ENCODE data around the gene CACNA1C.

CACNA1C gene

GRCh38 chr12:2027351-2027750, 25.4 kb upstream of the CACNA1C start:
- no peak for DNase-seq
- no peak for TF ChIP-seq CTCF (IDR thresholded peaks at IDR 0.05; ENCODE audit: low read depth, low read length)
- peak overlapping the region; percentile 21; the same call in 1 of the 2 replicates for H3K4me3 ChIP-seq (ENCODE audit: low read depth, low read length)

GRCh38 chr12:2029851-2030250, 22.9 kb upstream of the CACNA1C start:
- TF ChIP-seq CTCF (IDR thresholded peaks at IDR 0.05; ENCODE audit: low read depth, low read length), result no peak

More at GRCh38 chr12:2027351-2027750, 25.4 kb upstream of the CACNA1C start:
- H3K9me3 ChIP-seq (ENCODE audit: severe bottlenecking), result no peaks in the 10 kb centered on the region
- no peaks in the 10 kb centered on the region for H3K27me3 ChIP-seq (ENCODE audit: insufficient read depth, low read depth, severe bottlenecking)
- peak overlapping the region; percentile 30 for H3K27ac ChIP-seq
- no peaks in the 10 kb centered on the region for H3K36me3 ChIP-seq

GRCh38 chr12:2032506-2032905, 20.3 kb upstream of the CACNA1C start:
- Histone ChIP-seq H3K9me3 (ENCODE audit: severe bottlenecking) (no peaks in the 10 kb centered on the region), H3K27ac (no peak overlapping the region), H3K36me3 (no peaks in the 10 kb centered on the region), H3K4me3 (ENCODE audit: low read depth, low read length) (no peak overlapping the region), H3K27me3 (ENCODE audit: insufficient read depth, low read depth, severe bottlenecking) (no peaks in the 10 kb centered on the region)
- TF ChIP-seq CTCF (IDR thresholded peaks at IDR 0.05; ENCODE audit: low read depth, low read length), result no peak
- no peak for DNase-seq

More at GRCh38 chr12:2029851-2030250, 22.9 kb upstream of the CACNA1C start:
- no peak for DNase-seq
- H3K27ac ChIP-seq, result no peak overlapping the region
- H3K36me3 ChIP-seq, result no peaks in the 10 kb centered on the region
- H3K27me3 ChIP-seq (ENCODE audit: insufficient read depth, low read depth, severe bottlenecking), result no peaks in the 10 kb centered on the region
- no peak overlapping the region for H3K4me3 ChIP-seq (ENCODE audit: low read depth, low read length)
- no peaks in the 10 kb centered on the region for H3K9me3 ChIP-seq (ENCODE audit: severe bottlenecking)

DNA sequence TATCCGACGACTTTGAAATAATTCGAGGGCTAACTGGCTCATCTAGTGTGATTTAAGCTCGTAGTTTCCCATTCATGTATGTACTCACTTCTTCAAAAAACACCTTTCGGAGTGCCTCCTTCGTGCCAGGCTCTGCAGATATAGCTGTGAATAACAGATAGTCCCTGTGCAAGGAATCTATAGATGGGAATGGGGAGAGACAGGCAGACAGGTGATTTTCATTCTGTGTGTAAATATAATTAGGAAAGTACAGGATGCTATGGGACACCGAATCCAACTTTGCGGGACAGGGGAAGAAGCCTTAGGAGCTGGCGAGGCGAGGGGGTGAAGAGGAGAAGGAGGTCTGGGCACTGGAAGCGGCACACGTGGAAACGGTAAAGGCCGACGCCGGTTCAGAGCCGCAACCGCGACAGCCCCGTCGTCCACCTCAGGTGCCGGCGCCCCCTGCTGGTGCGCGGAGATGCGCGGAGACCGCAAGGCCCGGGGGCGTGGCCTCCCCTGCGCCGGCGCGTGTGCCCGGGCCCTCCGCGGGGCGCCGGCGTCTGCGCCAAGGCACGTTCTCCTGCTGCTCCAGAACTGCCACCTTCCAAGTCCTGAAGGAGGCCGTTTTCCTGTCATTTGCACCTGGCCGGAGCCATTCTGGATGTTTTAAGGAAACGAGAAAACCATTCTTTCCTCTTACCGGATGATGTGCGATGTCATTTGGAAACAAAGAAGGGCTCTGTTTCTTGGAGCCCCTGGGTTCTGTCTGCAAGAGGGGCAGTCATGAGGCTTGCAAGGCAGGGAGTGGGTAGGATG, 18.0 kb upstream of the CACNA1C start:
- Histone ChIP-seq H3K36me3 (no peaks in the 10 kb centered on the region), H3K27me3 (ENCODE audit: insufficient read depth, low read depth, severe bottlenecking) (no peaks in the 10 kb centered on the region), H3K27ac (peak overlapping the region; percentile 45), H3K4me3 (ENCODE audit: low read depth, low read length) (peak overlapping the region; percentile 53), H3K9me3 (ENCODE audit: severe bottlenecking) (no peaks in the 10 kb centered on the region)
- peak; percentile 95 for TF ChIP-seq CTCF (IDR thresholded peaks at IDR 0.05; ENCODE audit: low read depth, low read length)
- peak; percentile 88 for DNase-seq

- TF ChIP-seq CTCF (IDR thresholded peaks at IDR 0.05; ENCODE audit: low read depth, low read length), result peak; percentile 25; the same call in 1 of the 2 replicates
- Histone ChIP-seq H3K27me3 (ENCODE audit: insufficient read depth, low read depth, severe bottlenecking) (no peaks in the 10 kb centered on the region), H3K9me3 (ENCODE audit: severe bottlenecking) (no peaks in the 10 kb centered on the region), H3K27ac (peak overlapping the region; percentile 45), H3K4me3 (ENCODE audit: low read depth, low read length) (peak overlapping the region; percentile 53), H3K36me3 (no peaks in the 10 kb centered on the region)
- peak; percentile 24 for DNase-seq
These were observed 17.2 kb upstream of the CACNA1C start for GRCh38 chr12:2035431-2036055.
